PFSK-1 (cell line): Measurements from ENCODE around the gene PPFIA3. TPM values are rescaled to one million over a fixed set of nuclear protein-coding genes. Genes with fewer than 3 reads are reported as not detected.

Experiments used
- FOXP2 ChIP-seq: optimal IDR thresholded peaks from 2 replicates; pipeline ENCODE3; 2011; ENCODE audit warnings: borderline replicate concordance, control low read depth, inconsistent platforms; ENCODE audit not compliant: insufficient read depth; ENCODE audit errors: extremely low read length, extremely low read depth
- POLR2AphosphoS5 ChIP-seq: IDR thresholded peaks from 2 replicates; pipeline ENCODE4 v1.6.1; 2012; ENCODE audit warnings: low read depth, mild to moderate bottlenecking, control low read depth, low read length, moderate library complexity
- REST ChIP-seq, 2 experiments: IDR thresholded peaks; 2 replicates each; pipeline versions ENCODE4 v1.6.1 to v1.8.0; 2011 to 2012; ENCODE audit warnings: low read depth in 2 of 2, low read length in 2 of 2, control low read depth in 1 of 2, inconsistent platforms in 1 of 2, mild to moderate bottlenecking in 1 of 2, moderate library complexity in 1 of 2; ENCODE audit not compliant: insufficient read depth in 1 of 2
- SIN3A ChIP-seq: IDR thresholded peaks from 2 replicates; pipeline ENCODE4 v1.6.1; 2012; ENCODE audit warnings: mild to moderate bottlenecking, low read length, moderate library complexity, borderline replicate concordance; ENCODE audit not compliant: insufficient read depth
- TAF1 ChIP-seq: IDR thresholded peaks from 2 replicates; pipeline ENCODE4 v1.6.1; 2012; ENCODE audit warnings: low read length, control low read depth, borderline replicate concordance; ENCODE audit not compliant: insufficient read depth
- polyA plus RNA-seq: library from polyadenylated mRNA; unstranded; fragments of >200 nt; gene quantifications from one replicate; pipeline ENCODE4 v1.2.1, GENCODE V29; 2012; ENCODE audit warnings: low read depth, missing spikeins; ENCODE audit not compliant: insufficient read length

PPFIA3 gene
- polyA plus RNA-seq: 26.6 TPM

GRCh38 chr19:49119411-49120324 is at the start of gene PPFIA3:
PPFIA3 (plus strand) TSS chr19:49119544; CDS start chr19:49127874, 8,330 bp downstream.
- TF ChIP-seq REST (IDR thresholded peaks at IDR 0.05; ENCODE audit: insufficient read depth in 1 of 2, low read depth in 2 of 2, low read length in 2 of 2): peak; percentile 96 to 98
- TF ChIP-seq TAF1: no peak
- no peak for TF ChIP-seq POLR2AphosphoS5
- TF ChIP-seq SIN3A: peak; percentile 97; the same call in 1 of the 2 replicates
- TF ChIP-seq FOXP2: peak; percentile 67

- no peak for TF ChIP-seq FOXP2
- TF ChIP-seq SIN3A: no peak
- no peak for TF ChIP-seq POLR2AphosphoS5
- no peak for TF ChIP-seq REST (IDR thresholded peaks at IDR 0.05; ENCODE audit: insufficient read depth in 1 of 2, low read depth in 2 of 2, low read length in 2 of 2)
- no peak for TF ChIP-seq TAF1
Measured at GRCh38 chr19:49070416-49070815, 48.9 kb upstream of the PPFIA3 start.

- TF ChIP-seq SIN3A: no peak
- TF ChIP-seq REST (IDR thresholded peaks at IDR 0.05; ENCODE audit: insufficient read depth in 1 of 2, low read depth in 2 of 2, low read length in 2 of 2): no peak
- no peak for TF ChIP-seq TAF1
- no peak for TF ChIP-seq POLR2AphosphoS5
- no peak for TF ChIP-seq FOXP2
Measured at GRCh38 chr19:49071860-49072547, 47.3 kb upstream of the PPFIA3 start.

- TF ChIP-seq SIN3A: no peak
Measured at GRCh38 chr19:49073514-49074378, 45.6 kb upstream of the PPFIA3 start.

- TF ChIP-seq TAF1 (no peak), SIN3A (no peak), POLR2AphosphoS5 (no peak), REST (IDR thresholded peaks at IDR 0.05; ENCODE audit: insufficient read depth in 1 of 2, low read depth in 2 of 2, low read length in 2 of 2) (no peak), FOXP2 (no peak)
Measured at GRCh38 chr19:49080392-49080791, 39.0 kb upstream of the PPFIA3 start.
